Epithelial cell of esophagus (primary cell): Measurements from ENCODE around the gene CSMD2.

Experiments
- DNase-seq: peaks from one replicate; pipeline ENCODE4 v3.0.0; 2010; ENCODE audit warnings: low read depth
- H3K4me3 ChIP-seq: 2 replicates; pipeline ENCODE4 v1.5.1; 2011; ENCODE audit warnings: mild to moderate bottlenecking, low read length, control low read depth
- TF ChIP-seq, protein P1 (sequence below): IDR thresholded peaks from 2 replicates; pipeline ENCODE4 v1.5.1; 2011; ENCODE audit warnings: low read depth, mild to moderate bottlenecking, low read length, control low read depth, inconsistent platforms; ENCODE audit not compliant: insufficient read depth; ENCODE audit errors: missing control alignments

Gene CSMD2

DNA sequence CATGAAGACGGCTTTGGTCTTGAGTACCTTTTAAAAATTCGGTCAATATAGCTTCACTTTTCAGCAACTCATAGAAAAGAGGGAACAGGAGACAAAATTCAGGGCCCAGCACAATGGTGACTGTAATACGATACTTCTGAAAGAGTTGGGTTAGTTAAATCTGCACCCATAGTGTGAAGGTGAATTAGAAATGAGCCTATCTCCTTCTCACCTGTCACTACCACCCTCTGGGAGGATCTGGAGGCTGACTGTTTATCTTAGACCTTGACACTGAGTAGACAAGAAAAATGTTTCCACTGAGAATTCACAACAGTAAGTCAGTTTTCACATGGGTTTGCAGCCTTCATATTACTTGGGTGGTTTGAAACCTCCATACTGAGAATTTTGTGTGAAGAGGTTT is 359.0 kb downstream of the CSMD2 start:
- no peak for DNase-seq

GRCh38 chr1:33802268-33802667 is 362.8 kb downstream of the CSMD2 start:
- no peak overlapping the region for H3K4me3 ChIP-seq
- no peak for DNase-seq
- TF ChIP-seq, protein P1, sequence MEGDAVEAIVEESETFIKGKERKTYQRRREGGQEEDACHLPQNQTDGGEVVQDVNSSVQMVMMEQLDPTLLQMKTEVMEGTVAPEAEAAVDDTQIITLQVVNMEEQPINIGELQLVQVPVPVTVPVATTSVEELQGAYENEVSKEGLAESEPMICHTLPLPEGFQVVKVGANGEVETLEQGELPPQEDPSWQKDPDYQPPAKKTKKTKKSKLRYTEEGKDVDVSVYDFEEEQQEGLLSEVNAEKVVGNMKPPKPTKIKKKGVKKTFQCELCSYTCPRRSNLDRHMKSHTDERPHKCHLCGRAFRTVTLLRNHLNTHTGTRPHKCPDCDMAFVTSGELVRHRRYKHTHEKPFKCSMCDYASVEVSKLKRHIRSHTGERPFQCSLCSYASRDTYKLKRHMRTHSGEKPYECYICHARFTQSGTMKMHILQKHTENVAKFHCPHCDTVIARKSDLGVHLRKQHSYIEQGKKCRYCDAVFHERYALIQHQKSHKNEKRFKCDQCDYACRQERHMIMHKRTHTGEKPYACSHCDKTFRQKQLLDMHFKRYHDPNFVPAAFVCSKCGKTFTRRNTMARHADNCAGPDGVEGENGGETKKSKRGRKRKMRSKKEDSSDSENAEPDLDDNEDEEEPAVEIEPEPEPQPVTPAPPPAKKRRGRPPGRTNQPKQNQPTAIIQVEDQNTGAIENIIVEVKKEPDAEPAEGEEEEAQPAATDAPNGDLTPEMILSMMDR: no peak

More for the DNA sequence above, 359.0 kb downstream of the CSMD2 start:
- TF ChIP-seq, protein P1: no peak
- no peak overlapping the region for H3K4me3 ChIP-seq

- no peak overlapping the region for H3K4me3 ChIP-seq
- DNase-seq: no peak
- TF ChIP-seq, protein P1: no peak
These were observed 367.2 kb downstream of the CSMD2 start for GRCh38 chr1:33797849-33798248.

DNA sequence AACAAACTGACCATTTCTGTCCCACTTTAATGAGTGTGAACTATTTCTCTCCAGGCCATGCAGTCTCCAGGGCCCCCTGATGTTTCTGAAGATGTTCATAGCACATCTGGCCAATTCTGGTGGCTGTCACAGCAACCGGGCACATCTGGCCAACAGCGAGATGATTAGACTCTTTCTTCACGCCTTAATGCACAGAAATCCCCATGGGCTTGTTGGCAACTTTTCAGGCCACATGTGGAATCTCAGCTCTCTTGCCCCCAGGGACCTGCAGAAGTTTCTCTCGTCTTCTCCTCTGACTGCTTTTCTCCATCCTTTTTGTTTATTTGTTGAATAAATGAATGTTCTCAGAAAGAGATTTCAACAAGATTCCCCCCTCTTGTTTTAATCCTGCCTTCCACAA is 372.4 kb downstream of the CSMD2 start:
- TF ChIP-seq, protein P1: no peak
- no peak for DNase-seq
- H3K4me3 ChIP-seq: no peak overlapping the region

DNA sequence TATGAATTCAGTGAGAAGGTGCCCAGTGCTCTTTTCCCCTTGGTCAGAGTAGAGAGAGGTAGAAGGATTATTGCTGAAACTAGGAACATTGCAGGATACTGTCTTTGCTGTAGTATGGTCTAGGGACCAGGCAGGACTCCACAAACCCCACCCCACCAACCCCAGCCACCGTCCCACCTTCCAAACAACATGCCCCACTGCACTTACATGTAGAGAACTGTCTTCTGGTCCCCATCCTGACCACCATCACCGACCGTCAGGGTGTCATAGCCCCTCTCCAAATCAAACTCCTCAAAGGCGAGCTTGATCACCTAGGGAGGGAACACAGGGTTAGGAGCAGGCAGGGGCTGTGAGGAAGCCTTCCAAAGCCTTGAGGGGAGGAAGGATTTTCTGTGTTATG is 372.8 kb downstream of the CSMD2 start:
- TF ChIP-seq, protein P1: no peak
- no peak overlapping the region for H3K4me3 ChIP-seq
- no peak for DNase-seq

DNA sequence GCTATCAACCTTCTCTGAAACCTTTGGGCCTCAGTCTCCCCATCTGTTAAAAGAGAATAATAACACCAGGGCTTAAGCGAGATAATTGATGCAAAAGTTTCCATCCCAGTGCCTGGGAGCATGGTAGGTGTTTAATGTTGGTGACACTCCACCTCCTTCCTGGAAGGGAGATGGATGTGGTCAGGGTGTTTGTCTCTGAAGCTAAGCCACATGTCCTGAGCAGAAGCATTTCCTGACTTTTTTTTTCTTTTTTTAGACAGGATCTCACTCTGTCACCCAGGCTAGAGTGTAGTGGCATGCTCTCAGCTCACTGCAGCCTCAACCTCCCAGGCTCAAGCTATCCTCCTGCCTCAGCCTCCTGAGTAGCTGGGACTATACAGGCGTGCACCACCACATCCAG is 373.8 kb downstream of the CSMD2 start:
- DNase-seq: no peak
- TF ChIP-seq, protein P1: no peak
- no peak overlapping the region for H3K4me3 ChIP-seq

- TF ChIP-seq, protein P1: no peak
- no peak overlapping the region for H3K4me3 ChIP-seq
- DNase-seq: no peak
These were observed 374.5 kb downstream of the CSMD2 start for GRCh38 chr1:33790577-33790976.
